Sigmoid colon (tissue), 3 donors: Measurements from ENCODE around the gene IGFL2.

Experiments
- CTCF ChIP-seq, 4 experiments: fragments of 450-650 bp in 3 of 4; fragments of 200-600 bp in 1 of 4; IDR thresholded peaks; one replicate each; pipeline ENCODE4 v1.5.1; 2016 to 2019; ENCODE audit warnings: antibody characterized with exemption in 4 of 4, mild to moderate bottlenecking in 3 of 4, moderate library complexity in 2 of 4
- POLR2A ChIP-seq, 2 donors: fragments of 450-650 bp; IDR thresholded peaks; one replicate each; pipeline ENCODE4 v1.6.1; 2016; ENCODE audit warnings: antibody characterized with exemption in 2 of 2, mild to moderate bottlenecking in 2 of 2, moderate library complexity in 2 of 2

GRCh38 chr19:46131485-46132143 lies 16.4 kb upstream of the IGFL2 start:
- TF ChIP-seq CTCF (IDR thresholded peaks at IDR 0.05) (no peak), POLR2A (IDR thresholded peaks at IDR 0.05) (no peak)
